Measurements from ENCODE around the gene CCT6B.

GRCh38 chr17:34979650-34980352 lies 18.5 kb upstream of the CCT6B start:
- TF ChIP-seq CTCF (conservative IDR thresholded peaks at IDR 0.05; ENCODE audit: low read depth, low read length) (no peak), USF2 (IDR thresholded peaks at IDR 0.05; ENCODE audit: low read depth, low read length) (no peak), POLR2A (IDR thresholded peaks at IDR 0.05; ENCODE audit: low read depth, low read length) (no peak), CEBPB (IDR thresholded peaks at IDR 0.05; ENCODE audit: low read depth, low read length) (no peak), RAD21 (IDR thresholded peaks at IDR 0.05; ENCODE audit: low read length) (no peak)

Measured in IMR-90 (cell line).